ENCODE measurements around the gene CERK.

The CERK gene

GRCh38 chr22:46669201-46669600 lies 68.9 kb downstream of the CERK start:
- DNase-seq (ENCODE audit: extremely low spot score, insufficient read length, low read depth) (no peak), FAIRE-seq (no peak)

GRCh38 chr22:46668116-46668515 lies 69.9 kb downstream of the CERK start:
- no peak for FAIRE-seq
- no peak for DNase-seq (ENCODE audit: extremely low spot score, insufficient read length, low read depth)

- no peak for FAIRE-seq
- no peak for DNase-seq (ENCODE audit: extremely low spot score, insufficient read length, low read depth)
Measured at GRCh38 chr22:46667245-46667623, 70.8 kb downstream of the CERK start.

DNA sequence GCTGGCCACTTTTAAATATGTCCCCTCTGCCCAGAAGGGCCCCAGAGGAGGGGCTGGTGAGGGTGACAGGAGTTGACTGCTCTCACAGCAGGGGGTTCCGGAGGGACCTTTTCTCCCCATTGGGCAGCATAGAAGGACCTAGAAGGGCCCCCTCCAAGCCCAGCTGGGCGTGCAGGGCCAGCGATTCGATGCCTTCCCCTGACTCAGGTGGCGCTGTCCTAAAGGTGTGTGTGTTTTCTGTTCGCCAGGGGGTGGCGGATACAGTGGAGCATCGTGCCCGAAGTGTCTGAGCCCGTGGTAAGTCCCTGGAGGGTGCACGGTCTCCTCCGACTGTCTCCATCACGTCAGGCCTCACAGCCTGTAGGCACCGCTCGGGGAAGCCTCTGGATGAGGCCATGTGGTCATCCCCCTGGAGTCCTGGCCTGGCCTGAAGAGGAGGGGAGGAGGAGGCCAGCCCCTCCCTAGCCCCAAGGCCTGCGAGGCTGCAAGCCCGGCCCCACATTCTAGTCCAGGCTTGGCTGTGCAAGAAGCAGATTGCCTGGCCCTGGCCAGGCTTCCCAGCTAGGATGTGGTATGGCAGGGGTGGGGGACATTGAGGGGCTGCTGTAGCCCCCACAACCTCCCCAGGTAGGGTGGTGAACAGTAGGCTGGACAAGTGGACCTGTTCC lies 71.3 kb downstream of the CERK start:
- FAIRE-seq (no peak), DNase-seq (ENCODE audit: extremely low spot score, insufficient read length, low read depth) (no peak)

- FAIRE-seq, result no peak
- DNase-seq (ENCODE audit: extremely low spot score, insufficient read length, low read depth), result no peak
Measured at GRCh38 chr22:46665751-46666280, 72.2 kb downstream of the CERK start.

DNA sequence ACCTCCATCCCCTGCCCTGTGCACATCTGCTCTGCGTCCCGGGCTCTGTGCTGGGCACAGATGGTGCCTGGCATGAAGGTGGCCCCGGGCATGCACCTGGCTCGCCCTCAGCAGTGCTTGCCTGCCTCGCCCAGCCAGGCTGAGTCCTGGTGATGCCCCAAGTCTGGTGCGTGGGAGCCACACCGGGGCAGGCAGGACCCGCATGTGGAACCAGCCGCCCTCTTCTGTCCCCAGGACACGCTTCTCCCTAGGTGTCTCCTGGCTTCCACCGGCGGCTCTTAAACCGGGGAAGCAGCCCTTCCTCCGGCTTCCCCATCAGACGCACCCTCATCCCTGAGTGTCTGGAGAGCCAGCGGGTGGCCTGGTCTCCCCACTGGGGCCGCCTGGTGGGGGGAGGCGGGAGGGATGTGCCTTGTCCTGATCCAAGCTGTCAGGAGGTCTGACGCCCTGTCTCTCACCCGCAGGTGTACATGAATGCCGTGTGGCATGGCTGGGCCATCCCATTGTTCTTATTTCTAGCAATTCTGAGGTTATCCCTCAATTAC lies 72.8 kb downstream of the CERK start:
- FAIRE-seq (no peak), DNase-seq (ENCODE audit: extremely low spot score, insufficient read length, low read depth) (no peak)

DNA sequence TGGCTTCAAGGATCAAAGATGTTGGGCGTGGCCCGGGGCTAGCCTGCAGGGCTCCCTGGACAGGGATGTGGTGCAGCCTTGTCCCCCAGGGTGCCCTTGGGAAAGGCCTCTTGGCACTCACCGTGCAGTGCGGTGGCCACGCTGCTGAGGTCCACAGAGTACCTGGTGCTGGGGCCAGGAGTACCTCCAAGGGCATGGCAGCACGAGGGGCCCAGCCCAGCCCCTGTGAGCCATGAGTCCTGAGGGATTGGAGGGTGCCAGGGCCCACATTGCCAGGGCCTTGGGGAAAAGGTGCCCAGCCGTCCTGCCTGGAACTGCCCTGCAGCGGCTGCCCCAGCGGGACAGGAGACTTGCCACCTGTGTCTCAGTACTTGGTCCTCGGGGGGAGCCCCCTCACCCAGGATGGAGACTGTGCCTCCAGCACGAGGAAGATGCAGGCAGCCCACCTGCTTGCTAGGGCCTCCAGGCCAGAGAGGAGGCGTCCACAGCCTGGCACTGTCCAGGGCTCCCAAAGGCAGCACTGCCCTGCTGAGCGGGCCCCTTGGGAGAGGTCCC lies 73.7 kb downstream of the CERK start:
- FAIRE-seq (no peak), DNase-seq (ENCODE audit: extremely low spot score, insufficient read length, low read depth) (no peak)

GRCh38 chr22:46663436-46664100 lies 74.5 kb downstream of the CERK start:
- FAIRE-seq (no peak), DNase-seq (ENCODE audit: extremely low spot score, insufficient read length, low read depth) (no peak)

GRCh38 chr22:46663001-46663400 lies 75.1 kb downstream of the CERK start:
- no peak for FAIRE-seq

DNA sequence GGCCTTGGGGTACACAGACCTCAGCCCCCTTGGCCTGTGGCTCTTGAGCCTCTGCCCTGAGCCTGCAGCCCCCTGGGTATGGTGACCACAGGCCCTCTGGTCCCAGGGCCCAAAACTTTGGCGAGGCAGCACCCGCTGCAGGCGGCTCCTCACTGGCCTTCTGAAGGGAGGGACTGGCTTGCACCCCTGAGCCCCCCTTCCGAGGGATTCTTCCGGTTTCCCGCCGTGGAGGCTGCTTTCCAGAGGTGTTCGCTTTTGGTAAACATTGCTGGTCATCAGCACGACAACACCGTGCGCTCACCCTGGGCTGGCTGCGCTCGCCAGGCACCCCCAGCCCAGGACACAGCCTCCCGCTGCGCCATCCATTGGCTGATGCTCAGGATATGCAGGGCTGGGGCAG lies 75.8 kb downstream of the CERK start:
- DNase-seq (ENCODE audit: extremely low spot score, insufficient read length, low read depth) (no peak), FAIRE-seq (no peak)

More at GRCh38 chr22:46663001-46663400, 75.1 kb downstream of the CERK start:
- DNase-seq (ENCODE audit: extremely low spot score, insufficient read length, low read depth), result no peak

GRCh38 chr22:46661221-46661851 lies 76.7 kb downstream of the CERK start:
- FAIRE-seq, result no peak
- DNase-seq (ENCODE audit: extremely low spot score, insufficient read length, low read depth), result no peak

DNA sequence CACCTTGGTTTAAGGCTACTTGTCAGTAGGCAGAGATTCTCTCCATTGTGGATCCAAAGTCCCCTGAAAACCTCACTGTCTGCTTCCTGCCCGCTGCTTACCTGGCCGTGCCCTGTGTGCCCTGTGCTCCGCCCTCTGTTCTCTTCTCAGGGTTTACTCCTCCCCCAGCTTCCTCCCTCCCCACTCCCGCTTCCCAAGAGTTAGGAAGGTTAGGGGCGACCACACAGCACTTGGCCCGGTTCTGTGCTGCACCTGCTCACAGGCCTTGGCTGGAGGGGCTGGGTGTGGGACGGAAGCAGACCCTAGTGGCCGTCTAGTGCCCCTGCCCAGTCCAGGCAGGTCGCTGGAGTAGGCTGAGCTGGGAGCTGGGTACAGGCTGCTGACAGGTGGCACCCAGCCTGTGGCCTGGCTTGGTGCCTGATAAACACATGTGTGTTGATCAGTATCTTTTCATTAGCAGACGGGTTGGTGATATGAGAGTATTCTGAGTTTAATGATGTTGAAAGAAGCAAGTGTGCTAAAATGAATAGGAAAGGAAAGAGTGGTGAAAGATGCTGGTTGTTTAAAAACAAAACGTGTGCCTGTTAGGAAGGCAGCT lies 77.3 kb downstream of the CERK start:
- DNase-seq (ENCODE audit: extremely low spot score, insufficient read length, low read depth) (no peak), FAIRE-seq (no peak)

GRCh38 chr22:46659791-46660186 lies 78.3 kb downstream of the CERK start:
- FAIRE-seq (no peak), DNase-seq (ENCODE audit: extremely low spot score, insufficient read length, low read depth) (no peak)

GRCh38 chr22:46659059-46659790 lies 78.8 kb downstream of the CERK start:
- FAIRE-seq, result no peak

GRCh38 chr22:46657996-46658947 lies 79.8 kb downstream of the CERK start:
- DNase-seq (ENCODE audit: extremely low spot score, insufficient read length, low read depth) (no peak), FAIRE-seq (no peak)

More at GRCh38 chr22:46659059-46659790, 78.8 kb downstream of the CERK start:
- no peak for DNase-seq (ENCODE audit: extremely low spot score, insufficient read length, low read depth)

GRCh38 chr22:46657655-46657953 lies 80.4 kb downstream of the CERK start:
- no peak for DNase-seq (ENCODE audit: extremely low spot score, insufficient read length, low read depth)
- FAIRE-seq, result no peak

DNA sequence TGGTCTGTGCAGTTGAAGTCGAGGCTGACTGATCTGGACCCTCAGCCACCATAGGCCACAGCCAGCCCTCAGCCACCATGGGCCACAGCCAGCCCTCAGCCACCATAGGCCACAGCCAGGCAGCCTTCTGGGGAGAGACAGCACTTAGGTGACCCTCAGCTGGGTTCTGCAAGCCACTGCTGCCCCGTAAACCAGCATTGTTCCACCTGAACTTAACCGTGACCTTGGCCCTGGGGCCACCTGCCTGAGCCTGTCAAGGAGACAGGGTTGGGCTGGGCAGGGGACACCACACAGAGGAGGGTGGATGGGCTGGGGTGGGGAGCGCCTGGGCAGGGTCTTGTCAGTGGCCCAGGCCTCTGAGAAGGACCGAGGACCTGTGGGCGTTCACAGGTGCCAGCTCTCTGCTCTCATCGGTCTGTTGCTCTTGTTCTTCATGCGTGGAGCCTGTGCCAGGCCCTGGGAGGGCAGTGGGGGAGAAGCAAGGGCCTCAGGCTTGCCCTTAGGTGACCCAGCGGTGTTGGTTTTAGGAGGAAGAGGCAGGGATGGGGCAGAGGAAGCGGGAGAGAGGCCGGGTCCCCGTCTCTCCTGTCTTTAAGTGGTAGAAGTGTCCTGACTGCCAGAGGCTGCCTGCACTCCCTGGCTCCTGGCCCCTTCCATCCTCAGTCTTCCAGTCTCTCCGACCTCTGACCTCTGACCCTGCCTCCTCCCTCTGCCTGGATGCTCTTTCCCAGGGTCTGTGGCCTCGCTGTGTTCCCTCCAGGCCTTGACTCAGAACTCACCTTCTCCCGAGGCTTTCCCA lies 81.0 kb downstream of the CERK start:
- no peak for DNase-seq (ENCODE audit: extremely low spot score, insufficient read length, low read depth)
- FAIRE-seq, result no peak
